Neural progenitor cell (in vitro differentiated cells): Measurements from ENCODE around the gene BEST2. TPM values are rescaled to one million over a fixed set of nuclear protein-coding genes. Genes with fewer than 3 reads are reported as not detected.
A peak's percentile ranks its signal among the peaks of the same experiment; 100 is the strongest.

Experiments used
- DNase-seq: peaks from one replicate; pipeline ENCODE4 v3.0.0-alpha.2; 2016; ENCODE audit warnings: low spot score
- H2AFZ ChIP-seq: fragments of 200-600 bp; sonication (generic); replicated peaks from 2 replicates; pipeline ENCODE4 v1.6.1; 2016; ENCODE audit warnings: antibody characterized with exemption
- H3F3A ChIP-seq: fragments of 200-600 bp; sonication (generic); 2 replicates; pipeline ENCODE4 v1.6.1; 2016; ENCODE audit warnings: antibody characterized with exemption, low read depth
- H3K27ac ChIP-seq: fragments of 200-600 bp; sonication (generic); 2 replicates; pipeline ENCODE4 v1.5.1; 2016; ENCODE audit warnings: mild to moderate bottlenecking
- H3K27me3 ChIP-seq: fragments of 200-600 bp; sonication (generic); 2 replicates; pipeline ENCODE4 v1.6.1; 2016; ENCODE audit warnings: mild to moderate bottlenecking, moderate library complexity
- H3K36me3 ChIP-seq: fragments of 200-600 bp; sonication (generic); 2 replicates; pipeline ENCODE4 v1.5.1; 2016
- H3K4me1 ChIP-seq: fragments of 200-600 bp; sonication (generic); 2 replicates; pipeline ENCODE4 v1.6.1; 2016; ENCODE audit warnings: mixed run types
- H3K4me2 ChIP-seq: fragments of 200-600 bp; sonication (generic); 2 replicates; pipeline ENCODE4 v1.6.1; 2016
- H3K4me3 ChIP-seq: fragments of 200-600 bp; sonication (generic); 2 replicates; pipeline ENCODE4 v1.5.1; 2016
- H3K79me2 ChIP-seq: fragments of 200-600 bp; sonication (generic); 2 replicates; pipeline ENCODE4 v1.6.1; 2016; ENCODE audit warnings: low read depth
- H3K9ac ChIP-seq: fragments of 200-600 bp; sonication (generic); 2 replicates; pipeline ENCODE4 v1.6.1; 2016
- H3K9me3 ChIP-seq: fragments of 200-600 bp; sonication (generic); 2 replicates; pipeline ENCODE4 v1.5.1; 2016; ENCODE audit warnings: low read depth
- H4K20me1 ChIP-seq: fragments of 200-600 bp; sonication (generic); 2 replicates; pipeline ENCODE4 v1.6.1; 2016; ENCODE audit warnings: low read depth
- H3K27ac Mint-ChIP-seq: 3 replicates; pipeline ENCODE4 v1.8.0; 2021; ENCODE audit warnings: mixed read lengths
- H3K27me3 Mint-ChIP-seq: 2 replicates; pipeline ENCODE4 v1.8.0; 2022; ENCODE audit warnings: low read depth, mild to moderate bottlenecking, inconsistent platforms, moderate library complexity, mixed read lengths; ENCODE audit not compliant: insufficient read depth
- H3K36me3 Mint-ChIP-seq: 3 replicates; pipeline ENCODE4 v1.8.0; 2021; ENCODE audit warnings: mixed read lengths
- H3K4me1 Mint-ChIP-seq: 3 replicates; pipeline ENCODE4 v1.8.0; 2021; ENCODE audit warnings: mixed read lengths
- H3K4me3 Mint-ChIP-seq: 3 replicates; pipeline ENCODE4 v1.8.0; 2021; ENCODE audit warnings: mild to moderate bottlenecking, moderate library complexity, mixed read lengths
- H3K9me3 Mint-ChIP-seq: 3 replicates; pipeline ENCODE4 v1.8.0; 2020; ENCODE audit warnings: mixed read lengths
- CTCF ChIP-seq: fragments of 200-600 bp; sonication (generic); IDR thresholded peaks from 2 replicates; pipeline ENCODE4 v1.5.1; 2017; ENCODE audit warnings: antibody characterized with exemption, mild to moderate bottlenecking
- EZH2 ChIP-seq: fragments of 200-600 bp; sonication (generic); IDR thresholded peaks from 2 replicates; pipeline ENCODE4 v1.6.1; 2017; ENCODE audit warnings: antibody characterized with exemption, mild to moderate bottlenecking, moderate library complexity
- EZH2phosphoT487 ChIP-seq: fragments of 200-600 bp; sonication (generic); IDR thresholded peaks from 2 replicates; pipeline ENCODE4 v1.6.1; 2017; ENCODE audit warnings: antibody characterized with exemption
- total RNA-seq: library from RNA; depleted of rRNA; stranded (reverse); fragments of >200 nt; gene quantifications from 2 replicates; pipeline ENCODE4 v1.2.3, GENCODE V29; 2015; ENCODE audit warnings: low replicate concordance

BEST2 gene
- total RNA-seq, 1 donor from 2014 or later, result not detected

GRCh38 chr19:12770922-12771321, 19.3 kb downstream of the BEST2 start:
- Histone ChIP-seq H3F3A (peaks cover 34% of the 10 kb centered on the region), H4K20me1 (no peaks in the 10 kb centered on the region), H3K27me3 (peaks cover 13% of the 10 kb centered on the region), H3K9me3 (no peaks in the 10 kb centered on the region), H3K27ac (no peak overlapping the region), H3K79me2 (no peaks in the 10 kb centered on the region), H3K4me2 (no peak overlapping the region), H3K9ac (no peak overlapping the region), H2AFZ (no peak overlapping the region), H3K36me3 (no peaks in the 10 kb centered on the region), H3K4me1 (peaks cover 7% of the 10 kb centered on the region), H3K4me3 (no peak overlapping the region)
- no peak for DNase-seq
- Mint-ChIP-seq H3K27ac (no peak overlapping the region), H3K9me3 (no peaks in the 10 kb centered on the region), H3K4me3 (no peak overlapping the region), H3K27me3 (peaks cover 7% of the 10 kb centered on the region), H3K36me3 (peaks cover 4% of the 10 kb centered on the region), H3K4me1 (peaks cover 16% of the 10 kb centered on the region)
- TF ChIP-seq EZH2 (no peak), CTCF (no peak), EZH2phosphoT487 (no peak)

GRCh38 chr19:12772323-12772722, 20.7 kb downstream of the BEST2 start:
- Histone ChIP-seq H2AFZ (no peak overlapping the region), H3K27ac (no peak overlapping the region), H3K9ac (no peak overlapping the region), H3F3A (peaks cover 30% of the 10 kb centered on the region), H3K4me3 (no peak overlapping the region), H3K9me3 (no peaks in the 10 kb centered on the region), H3K4me2 (no peak overlapping the region), H3K4me1 (peaks cover 7% of the 10 kb centered on the region), H3K36me3 (no peaks in the 10 kb centered on the region), H3K79me2 (no peaks in the 10 kb centered on the region), H3K27me3 (peaks cover 13% of the 10 kb centered on the region), H4K20me1 (no peaks in the 10 kb centered on the region)
- Mint-ChIP-seq H3K27ac (no peak overlapping the region), H3K27me3 (peaks cover 5% of the 10 kb centered on the region), H3K9me3 (no peaks in the 10 kb centered on the region), H3K4me3 (peak overlapping the region; percentile 48), H3K4me1 (peaks cover 15% of the 10 kb centered on the region), H3K36me3 (peaks cover 4% of the 10 kb centered on the region)
- DNase-seq, result no peak
- TF ChIP-seq EZH2 (no peak), CTCF (no peak), EZH2phosphoT487 (no peak)

GRCh38 chr19:12773571-12773970, 22.0 kb downstream of the BEST2 start:
- no peaks in the 10 kb centered on the region for H3K79me2 ChIP-seq
- H3K36me3 ChIP-seq, result no peaks in the 10 kb centered on the region
- peaks cover 13% of the 10 kb centered on the region for H3K27me3 ChIP-seq
- Mint-ChIP-seq H3K36me3 (peaks cover 4% of the 10 kb centered on the region), H3K4me1 (peaks cover 20% of the 10 kb centered on the region), H3K4me3 (peak overlapping the region; percentile 34), H3K9me3 (no peaks in the 10 kb centered on the region), H3K27me3 (peaks cover 5% of the 10 kb centered on the region), H3K27ac (no peak overlapping the region)
- no peaks in the 10 kb centered on the region for H3K9me3 ChIP-seq
- no peak overlapping the region for H3K9ac ChIP-seq
- no peak overlapping the region for H2AFZ ChIP-seq
- no peak overlapping the region for H3K27ac ChIP-seq
- no peak for DNase-seq
- no peak overlapping the region for H3K4me2 ChIP-seq
- H3F3A ChIP-seq, result peaks cover 34% of the 10 kb centered on the region
- peaks cover 11% of the 10 kb centered on the region for H3K4me1 ChIP-seq
- H3K4me3 ChIP-seq, result no peak overlapping the region
- TF ChIP-seq CTCF (peak; percentile 22), EZH2 (no peak)
- H4K20me1 ChIP-seq, result no peaks in the 10 kb centered on the region
